HCT116 (cell line): ENCODE data around the gene EPHB3.

Experiments
- CBX3 ChIP-seq: IDR thresholded peaks from 2 replicates; pipeline ENCODE4 v1.6.1; 2012; ENCODE audit warnings: low read depth
- EZH2 ChIP-seq: fragments of 200-600 bp; sonication (generic); IDR thresholded peaks from 2 replicates; pipeline ENCODE4 v1.6.1; 2017; ENCODE audit warnings: antibody characterized with exemption, mixed run types
- POLR2A ChIP-seq: IDR thresholded peaks from 2 replicates; pipeline ENCODE4 v1.7.0; 2011; ENCODE audit warnings: borderline replicate concordance; ENCODE audit not compliant: insufficient read depth, insufficient read length; ENCODE audit errors: extremely low read depth
- POLR2AphosphoS5 ChIP-seq: IDR thresholded peaks from 2 replicates; pipeline ENCODE4 v1.6.1; 2011; ENCODE audit warnings: mild to moderate bottlenecking, low read depth, low read length, moderate library complexity
- RAD21 ChIP-seq: IDR thresholded peaks from 2 replicates; pipeline ENCODE4 v1.6.1; 2012; ENCODE audit warnings: low read depth, mild to moderate bottlenecking
- REST ChIP-seq: IDR thresholded peaks from 2 replicates; pipeline ENCODE4 v1.6.1; 2012; ENCODE audit warnings: low read depth
- TCF7L2 ChIP-seq: IDR thresholded peaks from 2 replicates; pipeline ENCODE4 v1.7.0; 2011; ENCODE audit warnings: borderline replicate concordance, inconsistent platforms; ENCODE audit not compliant: insufficient read depth, insufficient read length; ENCODE audit errors: extremely low read depth
- TF ChIP-seq, protein P1 (sequence below), 3 experiments: fragments of 200-600 bp in 1 of 3; sonication (generic) in 1 of 3; IDR thresholded peaks in 2 of 3; conservative IDR thresholded peaks in 1 of 3; 2 replicates each; pipeline ENCODE4 v1.5.1; 2012 to 2017; ENCODE audit warnings: low read depth in 2 of 3, low read length in 2 of 3, antibody characterized with exemption in 1 of 3, borderline replicate concordance in 1 of 3, control low read depth in 1 of 3, mild to moderate bottlenecking in 1 of 3, mixed read lengths in 1 of 3, mixed run types in 1 of 3, moderate library complexity in 1 of 3; ENCODE audit not compliant: insufficient read depth in 1 of 3

DNA sequence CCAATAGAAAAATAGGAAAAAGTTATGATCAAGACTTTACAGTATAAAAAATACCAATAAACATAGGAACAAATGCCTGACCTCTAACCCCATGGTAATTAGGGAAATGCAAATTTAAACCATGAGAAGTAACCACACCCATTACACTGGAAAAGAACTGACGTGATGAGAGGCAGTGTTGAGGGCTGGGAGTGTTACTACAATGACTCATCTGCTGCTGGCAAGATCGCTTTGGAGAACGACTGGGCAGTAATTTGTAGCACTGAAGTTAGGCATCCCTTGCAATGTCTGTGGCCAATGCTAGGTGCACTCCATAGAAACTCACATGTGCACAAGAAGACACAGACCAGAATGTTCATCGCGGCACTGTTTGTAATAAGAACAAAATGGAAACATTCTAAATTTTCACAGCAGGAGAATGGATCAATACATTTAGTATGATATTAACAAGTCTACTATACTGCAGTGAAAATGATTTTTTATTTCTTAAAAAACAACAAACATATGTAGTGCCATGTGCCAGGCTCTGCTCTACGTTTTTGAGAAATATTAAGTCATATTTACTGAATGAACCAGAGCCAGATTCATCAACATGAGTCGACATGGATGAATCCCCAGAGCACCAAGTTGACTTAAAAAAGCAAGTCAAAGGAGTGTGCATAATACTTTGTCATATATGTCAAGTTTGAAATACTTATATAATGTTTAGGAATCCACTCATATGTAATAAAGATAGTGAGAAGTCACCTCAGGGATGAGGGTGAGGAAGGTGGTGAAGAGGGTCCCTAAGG is 37.6 kb upstream of the EPHB3 start:
- TF ChIP-seq, protein P1, sequence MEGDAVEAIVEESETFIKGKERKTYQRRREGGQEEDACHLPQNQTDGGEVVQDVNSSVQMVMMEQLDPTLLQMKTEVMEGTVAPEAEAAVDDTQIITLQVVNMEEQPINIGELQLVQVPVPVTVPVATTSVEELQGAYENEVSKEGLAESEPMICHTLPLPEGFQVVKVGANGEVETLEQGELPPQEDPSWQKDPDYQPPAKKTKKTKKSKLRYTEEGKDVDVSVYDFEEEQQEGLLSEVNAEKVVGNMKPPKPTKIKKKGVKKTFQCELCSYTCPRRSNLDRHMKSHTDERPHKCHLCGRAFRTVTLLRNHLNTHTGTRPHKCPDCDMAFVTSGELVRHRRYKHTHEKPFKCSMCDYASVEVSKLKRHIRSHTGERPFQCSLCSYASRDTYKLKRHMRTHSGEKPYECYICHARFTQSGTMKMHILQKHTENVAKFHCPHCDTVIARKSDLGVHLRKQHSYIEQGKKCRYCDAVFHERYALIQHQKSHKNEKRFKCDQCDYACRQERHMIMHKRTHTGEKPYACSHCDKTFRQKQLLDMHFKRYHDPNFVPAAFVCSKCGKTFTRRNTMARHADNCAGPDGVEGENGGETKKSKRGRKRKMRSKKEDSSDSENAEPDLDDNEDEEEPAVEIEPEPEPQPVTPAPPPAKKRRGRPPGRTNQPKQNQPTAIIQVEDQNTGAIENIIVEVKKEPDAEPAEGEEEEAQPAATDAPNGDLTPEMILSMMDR (IDR thresholded peaks at IDR 0.05 in 2 of 3, conservative IDR thresholded peaks at IDR 0.05 in 1 of 3; ENCODE audit: borderline replicate concordance in 1 of 3, insufficient read depth in 1 of 3, low read depth in 2 of 3, low read length in 2 of 3): no peak
- no peak for TF ChIP-seq POLR2A
- TF ChIP-seq POLR2AphosphoS5: no peak
- TF ChIP-seq CBX3: peak; percentile 86
- no peak for TF ChIP-seq EZH2
- TF ChIP-seq TCF7L2: no peak
- no peak for TF ChIP-seq REST
- no peak for TF ChIP-seq RAD21
